GM12872 (cell line): Measurements from ENCODE around the gene RASL12.
A peak's percentile ranks its signal among the peaks of the same experiment; 100 is the strongest.

Experiments
- CTCF ChIP-seq: IDR thresholded peaks from 3 replicates; pipeline ENCODE4 v1.5.1; 2011; ENCODE audit warnings: low read depth, mild to moderate bottlenecking, low read length, moderate library complexity; ENCODE audit not compliant: insufficient read depth

Gene RASL12

GRCh38 chr15:65041787-65042186 lies 26.0 kb downstream of the RASL12 start:
- TF ChIP-seq CTCF, result no peak

GRCh38 chr15:65040461-65040860 lies 27.3 kb downstream of the RASL12 start:
- TF ChIP-seq CTCF, result no peak

GRCh38 chr15:65038836-65039235 lies 29.0 kb downstream of the RASL12 start:
- TF ChIP-seq CTCF, result no peak

- no peak for TF ChIP-seq CTCF
Measured at GRCh38 chr15:65038428-65038827, 29.4 kb downstream of the RASL12 start.

- no peak for TF ChIP-seq CTCF
Measured at GRCh38 chr15:65037309-65037708, 30.5 kb downstream of the RASL12 start.

GRCh38 chr15:65034719-65035118 lies 33.1 kb downstream of the RASL12 start:
- no peak for TF ChIP-seq CTCF

GRCh38 chr15:65033659-65034269 lies 34.0 kb downstream of the RASL12 start:
- peak; percentile 72 for TF ChIP-seq CTCF
